Caco-2 (cell line): ENCODE data around the gene FOXP1. TPM values are rescaled to one million over a fixed set of nuclear protein-coding genes. Genes with fewer than 3 reads are reported as not detected.

Experiments
- BruUV-seq: library from RNA; stranded (reverse); fragments of 400-500 nt; replicated peaks from 2 replicates; lab custom pipeline; 2021; lab: Mats Ljungman, UMichigan
- CTCF ChIA-PET: fragments of 300-600 bp; sonication (Branson Sonifier 250); formaldehyde crosslinking; loops from one replicate; lab custom pipeline; 2022; ENCODE audit warnings: antibody characterized with exemption; lab: Charles Lee
- POLR2A ChIA-PET: fragments of 300-600 bp; sonication (Branson Sonifier 250); formaldehyde crosslinking; loops from one replicate; lab custom pipeline; 2022; ENCODE audit warnings: antibody characterized with exemption; lab: Charles Lee
- DNase-seq, 2 experiments: peaks; one replicate each; pipeline versions ENCODE4 v3.0.0 to v3.0.0-alpha.2; 2020 to 2022
- H3K27me3 ChIP-seq: replicated peaks from 2 replicates; pipeline ENCODE4 v1.6.0; 2011; ENCODE audit warnings: low read length; ENCODE audit not compliant: control insufficient read depth, insufficient read depth
- H3K36me3 ChIP-seq: 2 replicates; pipeline ENCODE4 v1.5.1; 2011; ENCODE audit warnings: low read length; ENCODE audit not compliant: control insufficient read depth, insufficient read depth
- H3K4me1 ChIP-seq: fragments of 250-450 bp; sonication (Bioruptor Pico); 2 replicates; pipeline ENCODE4 v1.5.1; 2020; ENCODE audit warnings: mild to moderate bottlenecking
- H3K4me3 ChIP-seq: 2 replicates; pipeline ENCODE4 v1.5.1; 2011; ENCODE audit warnings: low read depth, mild to moderate bottlenecking, control low read depth, low read length
- H3K9me3 ChIP-seq: fragments of 250-450 bp; sonication (Bioruptor Pico); 2 replicates; pipeline ENCODE4 v1.5.1; 2020; ENCODE audit warnings: mild to moderate bottlenecking, moderate library complexity
- H3K27ac Mint-ChIP-seq: one replicate; pipeline ENCODE4 v1.8.0; 2022; ENCODE audit warnings: mixed read lengths; ENCODE audit not compliant: unreplicated experiment
- H3K27me3 Mint-ChIP-seq: one replicate; pipeline ENCODE4 v1.8.0; 2022; ENCODE audit warnings: mixed read lengths; ENCODE audit not compliant: insufficient read depth, unreplicated experiment
- H3K36me3 Mint-ChIP-seq: one replicate; pipeline ENCODE4 v1.8.0; 2022; ENCODE audit warnings: mild to moderate bottlenecking, mixed read lengths; ENCODE audit not compliant: insufficient read depth, unreplicated experiment
- H3K4me1 Mint-ChIP-seq: one replicate; pipeline ENCODE4 v1.8.0; 2022; ENCODE audit warnings: low read depth, mixed read lengths; ENCODE audit not compliant: unreplicated experiment
- H3K4me3 Mint-ChIP-seq: one replicate; pipeline ENCODE4 v1.8.0; 2022; ENCODE audit warnings: mild to moderate bottlenecking, moderate library complexity, mixed read lengths; ENCODE audit not compliant: unreplicated experiment
- H3K9me3 Mint-ChIP-seq: one replicate; pipeline ENCODE4 v1.8.0; 2022; ENCODE audit warnings: mixed read lengths; ENCODE audit not compliant: unreplicated experiment
- CTCF ChIP-seq, 2 experiments: fragments of 200-600 bp in 1 of 2; IDR thresholded peaks; 1 replicate in 1 of 2; 2 replicates in 1 of 2; pipeline versions ENCODE4 v1.5.1 to v1.8.0; 2011 to 2022; ENCODE audit warnings: antibody characterized with exemption in 1 of 2, control low read depth in 1 of 2, inconsistent platforms in 1 of 2, low read depth in 1 of 2, low read length in 1 of 2, mild to moderate bottlenecking in 1 of 2, moderate library complexity in 1 of 2; ENCODE audit not compliant: insufficient read depth in 1 of 2, severe bottlenecking in 1 of 2, unreplicated experiment in 1 of 2
- intact Hi-C: fragments of 100-400 bp; cut with micrococcal nuclease; formaldehyde crosslinking; loops from one replicate; pipeline ENCODE4 v1.10.0; 2022; ENCODE audit not compliant: unreplicated experiment
- total RNA-seq: library from RNA; stranded (reverse); gene quantifications from 2 replicates; pipeline ENCODE4 v1.2.3, GENCODE V29; 2022

The FOXP1 gene
- total RNA-seq, 1 experiment from 2014 or later = 131 TPM

- CTCF ChIA-PET = interaction anchor here (0.6 kb wide), 1 partner anchor 33 kb away, joined by 3 read pairs; no protein-coding TSS in a partner anchor
- no peak overlapping the region for H3K4me3 Mint-ChIP-seq
Observed at GRCh38 chr3:71423151-71423906, 160.2 kb downstream of the FOXP1 start.

GRCh38 chr3:71421820-71422566 lies 161.5 kb downstream of the FOXP1 start:
- no peaks in the 10 kb centered on the region for H3K27me3 Mint-ChIP-seq
- peaks cover 3% of the 10 kb centered on the region for H3K4me1 ChIP-seq
- ChIA-PET CTCF (no interaction called here), POLR2A (no interaction called here)
- TF ChIP-seq CTCF (IDR thresholded peaks at IDR 0.05; ENCODE audit: insufficient read depth in 1 of 2, low read depth in 1 of 2, low read length in 1 of 2, severe bottlenecking in 1 of 2, unreplicated experiment in 1 of 2) = no peak
- H3K36me3 Mint-ChIP-seq = peaks cover 10% of the 10 kb centered on the region
- no peaks in the 10 kb centered on the region for H3K27me3 ChIP-seq
- H3K4me3 ChIP-seq = no peak overlapping the region
- DNase-seq = no peak
- peak overlapping the region; percentile 31 for H3K27ac Mint-ChIP-seq
- no peaks in the 10 kb centered on the region for H3K36me3 ChIP-seq
- intact Hi-C loops = no loop called here
- peaks cover 7% of the 10 kb centered on the region for H3K4me1 Mint-ChIP-seq
- no TSS peak for BruUV-seq
- no peaks in the 10 kb centered on the region for H3K9me3 ChIP-seq
- H3K9me3 Mint-ChIP-seq = no peaks in the 10 kb centered on the region
- H3K4me3 Mint-ChIP-seq = no peak overlapping the region

More at GRCh38 chr3:71423151-71423906, 160.2 kb downstream of the FOXP1 start:
- Histone ChIP-seq H3K27me3 (no peaks in the 10 kb centered on the region), H3K4me1 (no peaks in the 10 kb centered on the region), H3K4me3 (no peak overlapping the region), H3K9me3 (no peaks in the 10 kb centered on the region), H3K36me3 (no peaks in the 10 kb centered on the region)
- no peaks in the 10 kb centered on the region for H3K27me3 Mint-ChIP-seq
- peak overlapping the region; percentile 39 for H3K27ac Mint-ChIP-seq
- peaks cover 15% of the 10 kb centered on the region for H3K4me1 Mint-ChIP-seq
- H3K36me3 Mint-ChIP-seq = peaks cover 9% of the 10 kb centered on the region
- DNase-seq = no peak
- no peaks in the 10 kb centered on the region for H3K9me3 Mint-ChIP-seq
- intact Hi-C loops = no loop called here
- no peak for TF ChIP-seq CTCF (IDR thresholded peaks at IDR 0.05; ENCODE audit: insufficient read depth in 1 of 2, low read depth in 1 of 2, low read length in 1 of 2, severe bottlenecking in 1 of 2, unreplicated experiment in 1 of 2)
- BruUV-seq = no TSS peak
- POLR2A ChIA-PET = no interaction called here

GRCh38 chr3:71421475-71421819 lies 162.1 kb downstream of the FOXP1 start:
- H3K27me3 Mint-ChIP-seq = no peaks in the 10 kb centered on the region
- Histone ChIP-seq H3K4me1 (peaks cover 9% of the 10 kb centered on the region), H3K36me3 (no peaks in the 10 kb centered on the region), H3K27me3 (no peaks in the 10 kb centered on the region), H3K4me3 (no peak overlapping the region), H3K9me3 (no peaks in the 10 kb centered on the region)
- peak overlapping the region; percentile 31 for H3K27ac Mint-ChIP-seq
- no peak for DNase-seq
- peaks cover 14% of the 10 kb centered on the region for H3K36me3 Mint-ChIP-seq
- peaks cover 11% of the 10 kb centered on the region for H3K4me1 Mint-ChIP-seq
- no TSS peak for BruUV-seq
- no peaks in the 10 kb centered on the region for H3K9me3 Mint-ChIP-seq
- ChIA-PET POLR2A (no interaction called here), CTCF (no interaction called here)
- intact Hi-C loops = no loop called here
- no peak overlapping the region for H3K4me3 Mint-ChIP-seq
- no peak for TF ChIP-seq CTCF (IDR thresholded peaks at IDR 0.05; ENCODE audit: insufficient read depth in 1 of 2, low read depth in 1 of 2, low read length in 1 of 2, severe bottlenecking in 1 of 2, unreplicated experiment in 1 of 2)
